ENCODE measurements around the gene LDLR.
"Not testable (repeated sequence)": the region's sequence is repeated elsewhere in the genome, so short reads cannot be mapped to it uniquely, and the experiment has no call there.

The LDLR gene

DNA sequence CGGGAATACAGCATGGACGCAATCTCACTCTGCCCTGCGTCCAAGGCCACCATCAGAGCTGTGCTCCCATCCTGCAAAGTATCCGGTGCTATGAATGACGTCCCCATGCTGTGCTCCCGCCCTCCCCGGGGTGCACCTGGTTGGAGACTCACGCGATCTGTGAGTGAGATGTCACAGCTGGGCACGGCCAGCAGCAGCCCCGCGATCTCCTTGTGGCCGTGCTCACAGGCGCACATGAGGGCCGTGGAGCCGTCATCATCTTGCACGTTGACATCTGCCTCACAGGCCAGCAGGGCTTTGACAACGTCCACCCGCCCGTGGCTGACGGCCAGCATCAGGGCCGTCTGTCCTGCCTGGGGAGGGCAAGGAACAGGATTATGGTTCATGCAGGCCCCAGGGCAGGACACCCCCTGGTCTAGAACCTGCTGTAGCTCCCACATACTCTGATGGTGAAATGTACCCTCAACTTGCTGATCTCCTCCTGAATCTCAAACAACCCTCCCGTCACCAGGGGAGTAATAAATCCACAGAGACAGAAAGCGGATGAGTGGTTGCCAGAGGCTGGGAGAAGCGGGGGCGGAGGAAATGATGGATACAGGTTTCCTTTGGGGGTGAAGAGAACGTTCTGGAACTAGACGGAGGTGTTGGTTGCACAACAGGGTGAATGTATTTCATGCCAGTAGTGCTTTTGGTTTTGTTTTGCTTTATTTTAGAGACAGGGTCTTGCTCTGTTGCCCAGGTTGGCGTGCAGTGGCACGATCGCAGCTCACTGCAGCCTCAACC lies 80.8 kb downstream of the LDLR start:
- Mint-ChIP-seq H3K36me3 (no peaks in the 10 kb centered on the region), H3K4me3 (no peak overlapping the region), H3K9me3 (no peaks in the 10 kb centered on the region), H3K4me1 (no peaks in the 10 kb centered on the region), H3K27me3 (peaks cover 13% of the 10 kb centered on the region), H3K27ac (no peak overlapping the region)
- ATAC-seq (ENCODE audit: low read depth) (no peak), DNase-seq (ENCODE audit: low spot score in 2 of 2) (no peak)

DNA sequence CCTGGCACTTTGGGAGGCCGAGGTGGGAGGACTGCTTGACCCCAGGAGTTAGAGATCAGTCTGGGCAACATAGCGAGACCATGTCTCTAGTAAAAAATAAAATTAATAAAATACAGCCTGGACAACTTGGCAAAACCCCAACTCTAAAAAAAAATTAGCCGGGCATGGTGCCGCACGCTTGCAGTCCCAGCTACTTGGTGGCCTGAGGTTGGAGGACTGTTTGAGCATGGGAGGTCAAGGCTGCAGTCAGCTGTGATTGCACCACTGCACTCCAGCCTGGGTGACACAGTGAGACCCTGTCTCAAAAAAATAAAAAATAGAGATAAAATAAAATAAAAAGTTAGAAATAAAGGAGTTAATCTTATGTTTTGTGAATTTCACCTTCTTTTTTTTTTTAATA lies 81.9 kb downstream of the LDLR start:
- Mint-ChIP-seq H3K27me3 (peaks cover 13% of the 10 kb centered on the region), H3K9me3 (no peaks in the 10 kb centered on the region), H3K4me3 (no peak overlapping the region), H3K36me3 (no peaks in the 10 kb centered on the region), H3K27ac (no peak overlapping the region), H3K4me1 (no peaks in the 10 kb centered on the region)
- ATAC-seq (ENCODE audit: low read depth) (no peak), DNase-seq (ENCODE audit: low spot score in 2 of 2) (no peak)

DNA sequence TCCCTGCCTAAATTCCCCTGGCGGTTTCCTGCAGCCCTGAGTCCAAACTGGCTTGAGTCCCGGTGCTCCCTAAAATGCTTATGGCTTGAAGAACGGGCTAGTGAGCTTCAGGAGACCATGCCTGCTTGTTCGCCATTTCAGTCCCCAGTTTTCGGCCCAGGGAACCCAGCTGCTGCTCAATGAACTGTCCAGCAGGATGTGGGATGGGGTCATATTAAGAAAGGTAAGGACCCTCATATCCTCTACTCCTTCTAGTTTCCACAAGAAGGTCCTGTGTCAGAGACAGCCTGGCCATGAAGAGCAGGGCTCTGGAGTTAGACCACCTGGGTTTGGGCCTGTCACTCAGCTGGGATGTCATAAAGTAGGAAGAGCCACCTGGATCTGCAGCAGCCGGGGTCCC lies 83.3 kb downstream of the LDLR start:
- no peak for DNase-seq (ENCODE audit: low spot score in 2 of 2)
- no peak for ATAC-seq (ENCODE audit: low read depth)
- H3K9me3 Mint-ChIP-seq, result no peaks in the 10 kb centered on the region
- H3K27me3 Mint-ChIP-seq, result peaks cover 12% of the 10 kb centered on the region
- no peaks in the 10 kb centered on the region for H3K36me3 Mint-ChIP-seq
- H3K4me3 Mint-ChIP-seq, result no peak overlapping the region
- H3K4me1 Mint-ChIP-seq, result no peaks in the 10 kb centered on the region
- H3K27ac Mint-ChIP-seq, result no peak overlapping the region

DNA sequence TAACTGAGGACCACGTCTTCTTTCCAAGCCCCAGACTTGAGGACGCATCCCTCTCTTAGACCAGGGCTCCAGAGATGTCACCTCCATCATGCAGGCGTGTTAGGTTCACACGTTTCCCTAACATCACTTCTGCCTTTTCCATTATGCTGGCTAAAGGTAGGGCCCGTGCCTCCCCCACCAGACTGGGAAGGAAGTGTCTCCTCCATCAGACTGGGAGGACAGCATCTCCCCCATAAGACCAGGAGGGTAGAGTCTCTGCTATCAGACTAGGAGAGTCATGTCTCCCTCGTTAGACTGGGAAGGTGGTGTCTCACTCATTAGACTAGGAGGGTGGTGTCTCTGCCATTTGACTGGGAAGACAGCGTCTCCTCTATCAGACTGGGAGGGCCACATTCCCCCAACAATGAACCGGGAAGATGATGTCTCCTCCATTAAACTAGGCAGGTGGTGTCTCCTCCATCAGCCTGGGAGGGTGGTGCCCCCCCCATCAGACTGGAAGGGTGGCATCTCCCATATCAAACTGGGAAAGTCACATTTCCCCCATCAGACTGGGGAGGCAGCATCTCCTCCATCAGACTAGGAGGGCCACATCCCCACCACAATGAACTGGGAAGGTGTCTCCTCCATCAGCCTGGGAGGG lies 84.4 kb downstream of the LDLR start:
- H3K4me3 Mint-ChIP-seq, result no peak overlapping the region
- no peak for ATAC-seq (ENCODE audit: low read depth)

DNA sequence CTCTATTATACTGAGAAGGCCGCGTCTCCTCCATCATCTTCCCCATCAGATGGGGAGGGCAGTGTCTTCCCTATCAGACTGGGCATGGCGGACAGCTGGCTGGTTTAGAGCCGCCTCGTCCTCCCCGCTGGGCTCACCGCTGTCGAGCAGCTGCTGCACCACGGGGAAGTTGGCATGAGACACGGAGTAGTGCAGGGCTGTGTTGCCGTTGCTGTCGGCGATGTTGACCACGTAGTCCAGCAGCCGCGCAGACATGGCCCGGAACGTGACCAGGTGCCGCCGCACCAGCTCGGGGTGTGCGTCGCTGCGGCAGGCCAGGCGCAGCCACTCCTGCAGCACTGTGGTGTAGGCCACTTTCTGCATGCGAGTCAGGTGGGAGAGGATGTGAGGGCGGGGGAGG lies 85.1 kb downstream of the LDLR start:
- ATAC-seq (ENCODE audit: low read depth) (no peak), DNase-seq (ENCODE audit: low spot score in 2 of 2) (no peak)
- Mint-ChIP-seq H3K4me3 (no peak overlapping the region), H3K36me3 (no peaks in the 10 kb centered on the region), H3K9me3 (no peaks in the 10 kb centered on the region), H3K27me3 (peaks cover 13% of the 10 kb centered on the region), H3K4me1 (no peaks in the 10 kb centered on the region), H3K27ac (no peak overlapping the region)

More for the DNA sequence above, 84.4 kb downstream of the LDLR start:
- Mint-ChIP-seq H3K9me3 (no peaks in the 10 kb centered on the region), H3K36me3 (no peaks in the 10 kb centered on the region), H3K27ac (no peak overlapping the region), H3K27me3 (peaks cover 13% of the 10 kb centered on the region), H3K4me1 (no peaks in the 10 kb centered on the region)
- DNase-seq (ENCODE audit: low spot score in 2 of 2), result no peak

DNA sequence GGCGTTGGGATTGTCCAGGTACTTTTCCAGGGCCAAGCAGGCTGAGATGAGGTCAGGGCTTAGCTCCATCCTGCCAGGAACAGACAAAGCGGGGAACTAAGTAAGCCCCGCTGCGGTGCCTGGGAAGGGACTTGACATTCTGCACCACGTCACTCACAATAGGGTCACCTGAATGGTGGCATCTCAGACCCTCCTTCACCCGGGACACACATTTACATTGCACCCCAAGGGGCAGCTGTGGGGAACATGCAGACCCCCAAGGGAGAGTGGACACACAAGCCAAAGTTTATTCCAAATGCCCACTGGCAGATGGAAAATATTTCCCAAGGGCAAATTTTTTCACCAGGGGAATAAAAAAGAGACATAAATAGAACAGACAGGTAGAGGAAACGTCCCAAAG lies 86.7 kb downstream of the LDLR start:
- Mint-ChIP-seq H3K27me3 (peaks cover 8% of the 10 kb centered on the region), H3K9me3 (no peaks in the 10 kb centered on the region), H3K4me3 (no peak overlapping the region), H3K27ac (no peak overlapping the region), H3K36me3 (no peaks in the 10 kb centered on the region), H3K4me1 (peaks cover 9% of the 10 kb centered on the region)
- DNase-seq (ENCODE audit: low spot score in 2 of 2) (no peak), ATAC-seq (ENCODE audit: low read depth) (no peak)

DNA sequence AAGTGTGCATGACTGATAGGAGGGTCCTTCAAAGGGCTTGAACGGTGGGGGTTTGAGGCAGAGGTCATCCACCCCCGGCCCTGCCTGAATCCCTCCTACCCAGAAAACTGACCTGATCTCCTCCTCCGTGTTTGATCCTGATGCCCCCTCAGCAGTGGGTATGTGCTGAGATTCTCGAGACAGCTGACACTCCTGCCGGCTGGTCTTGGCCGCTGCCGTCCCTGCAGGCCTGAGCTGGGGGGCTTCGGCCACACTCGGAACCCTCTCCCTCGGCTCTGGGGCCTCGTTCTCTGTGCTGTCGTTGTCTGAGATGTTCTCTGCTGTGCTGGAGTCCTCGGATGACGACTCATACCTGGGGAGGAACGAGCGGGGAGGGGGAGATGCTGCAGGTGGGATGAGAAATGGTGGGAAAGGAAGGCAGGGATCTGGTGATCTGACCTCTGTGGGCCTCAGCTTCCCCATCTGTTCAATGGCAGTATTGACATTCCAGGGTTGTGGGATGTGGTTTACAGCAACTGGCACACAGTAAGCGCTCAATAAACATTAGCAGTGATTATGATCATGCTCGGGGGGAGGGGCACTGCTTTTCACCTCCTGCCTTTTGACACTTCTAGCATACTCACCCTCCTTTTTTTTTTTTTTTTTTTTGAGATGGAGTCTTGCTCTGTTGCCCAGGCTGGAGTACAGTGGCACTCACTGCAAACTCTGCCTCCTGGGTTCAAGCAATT lies 87.4 kb downstream of the LDLR start:
- ATAC-seq (ENCODE audit: low read depth) (no peak), DNase-seq (ENCODE audit: low spot score in 2 of 2) (no peak)
- H3K27ac Mint-ChIP-seq, result no peak overlapping the region
- no peaks in the 10 kb centered on the region for H3K36me3 Mint-ChIP-seq
- no peak overlapping the region for H3K4me3 Mint-ChIP-seq
- peaks cover 12% of the 10 kb centered on the region for H3K27me3 Mint-ChIP-seq
- H3K9me3 Mint-ChIP-seq, result no peaks in the 10 kb centered on the region
- H3K4me1 Mint-ChIP-seq, result peaks cover 9% of the 10 kb centered on the region

DNA sequence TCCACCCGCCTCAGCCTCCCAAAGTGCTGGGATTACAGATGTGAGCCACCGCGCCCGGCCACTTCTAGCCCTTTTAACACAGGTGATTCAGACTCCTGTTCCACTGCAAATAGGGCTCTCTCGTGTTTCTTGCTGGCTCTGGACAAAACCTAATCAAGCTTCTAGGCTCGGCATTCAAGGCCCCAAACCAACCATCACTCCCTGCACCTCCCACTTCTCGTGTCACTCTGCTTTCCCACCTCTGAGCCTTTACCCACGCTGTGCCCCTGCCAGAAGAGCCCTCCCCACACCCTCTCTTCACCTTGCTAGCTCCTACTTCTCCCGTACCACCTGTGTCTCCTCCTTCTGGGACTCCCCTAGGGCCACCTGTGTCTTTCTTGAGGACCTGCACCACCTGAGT lies 88.3 kb downstream of the LDLR start:
- Mint-ChIP-seq H3K4me3 (no peak overlapping the region), H3K9me3 (no peaks in the 10 kb centered on the region), H3K36me3 (no peaks in the 10 kb centered on the region), H3K4me1 (peaks cover 9% of the 10 kb centered on the region), H3K27ac (no peak overlapping the region), H3K27me3 (peaks cover 13% of the 10 kb centered on the region)
- no peak for ATAC-seq (ENCODE audit: low read depth)
- DNase-seq (ENCODE audit: low spot score in 2 of 2), result no peak

DNA sequence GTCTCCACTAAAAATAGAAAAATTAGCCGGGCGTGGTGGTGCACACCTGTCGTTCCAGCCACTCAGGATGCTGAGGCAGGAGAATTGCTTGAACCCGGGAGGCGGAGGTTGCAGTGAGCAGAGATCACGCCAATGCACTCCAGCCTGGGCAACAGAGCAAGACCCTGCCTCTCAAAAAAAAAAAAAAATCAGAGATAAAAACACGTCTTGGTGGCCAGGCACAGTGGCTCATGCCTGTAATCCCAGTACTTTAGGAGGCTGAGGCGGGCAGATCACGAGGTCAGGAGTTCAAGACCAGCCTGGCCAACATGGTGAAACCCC lies 89.8 kb downstream of the LDLR start:
- peaks cover 17% of the 10 kb centered on the region for H3K27me3 Mint-ChIP-seq
- DNase-seq (ENCODE audit: low spot score in 2 of 2); H3K36me3 Mint-ChIP-seq; H3K9me3 Mint-ChIP-seq; H3K4me1 Mint-ChIP-seq; H3K27ac Mint-ChIP-seq; ATAC-seq (ENCODE audit: low read depth); H3K4me3 Mint-ChIP-seq: not testable (repeated sequence)

DNA sequence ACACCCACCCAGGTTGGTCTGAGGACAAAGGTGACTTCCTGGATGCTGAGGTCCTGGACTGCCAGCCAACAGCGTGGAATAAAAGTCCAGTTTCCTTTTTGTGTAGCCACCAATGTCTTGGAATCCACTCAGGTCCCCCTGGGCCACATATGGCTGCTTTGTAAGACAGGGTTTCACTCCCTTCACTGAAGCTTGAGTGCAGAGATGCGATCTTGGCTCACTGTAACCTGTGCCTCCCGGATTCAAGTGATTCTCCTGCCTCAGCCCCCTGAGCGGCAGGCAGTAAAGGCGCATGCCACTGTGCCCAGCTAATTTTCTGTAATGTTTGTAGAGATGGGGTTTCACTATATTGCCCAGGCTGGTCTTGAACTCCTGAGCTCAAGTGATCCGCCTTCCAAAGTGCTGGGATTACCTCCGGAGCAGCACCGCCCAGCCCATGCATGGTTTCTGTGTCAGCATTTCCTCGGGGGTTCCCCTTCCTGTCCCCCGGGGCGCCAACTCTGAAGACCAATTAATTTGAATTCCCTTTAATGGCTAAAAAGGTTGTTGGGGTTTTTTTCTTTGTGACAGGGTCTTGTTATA lies 90.5 kb downstream of the LDLR start:
- peaks cover 9% of the 10 kb centered on the region for H3K4me1 Mint-ChIP-seq
- peaks cover 19% of the 10 kb centered on the region for H3K27me3 Mint-ChIP-seq
- H3K4me3 Mint-ChIP-seq, result peak overlapping the region; percentile 66
- H3K9me3 Mint-ChIP-seq, result no peaks in the 10 kb centered on the region
- peak; percentile 57 to 62 for DNase-seq (ENCODE audit: low spot score in 2 of 2)
- peak overlapping the region; percentile 41 for H3K27ac Mint-ChIP-seq
- peak; percentile 96 for ATAC-seq (ENCODE audit: low read depth)
- no peaks in the 10 kb centered on the region for H3K36me3 Mint-ChIP-seq

DNA sequence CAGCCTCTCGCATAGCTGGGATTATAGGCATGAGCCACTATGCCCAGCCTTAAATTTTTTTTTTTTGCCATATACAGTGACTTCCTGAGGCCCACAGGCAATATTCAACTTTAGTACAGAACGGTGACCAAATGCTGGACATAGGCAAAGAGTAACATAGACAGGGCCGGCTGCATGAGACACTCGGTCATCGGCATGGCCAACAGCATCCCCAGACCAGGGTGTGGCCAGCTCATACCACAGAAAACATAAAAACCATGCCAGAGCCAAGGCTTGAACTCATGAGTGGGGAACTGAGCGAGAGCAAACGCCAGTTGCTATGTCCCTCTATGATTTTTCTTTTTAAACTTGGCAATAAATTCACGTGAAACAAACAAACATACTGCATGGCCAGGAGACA lies 91.1 kb downstream of the LDLR start:
- Mint-ChIP-seq H3K4me3 (peak overlapping the region; percentile 66), H3K27me3 (peaks cover 19% of the 10 kb centered on the region), H3K9me3 (no peaks in the 10 kb centered on the region), H3K4me1 (peaks cover 9% of the 10 kb centered on the region), H3K27ac (no peak overlapping the region), H3K36me3 (no peaks in the 10 kb centered on the region)
- DNase-seq (ENCODE audit: low spot score in 2 of 2) (no peak), ATAC-seq (ENCODE audit: low read depth) (no peak)

DNA sequence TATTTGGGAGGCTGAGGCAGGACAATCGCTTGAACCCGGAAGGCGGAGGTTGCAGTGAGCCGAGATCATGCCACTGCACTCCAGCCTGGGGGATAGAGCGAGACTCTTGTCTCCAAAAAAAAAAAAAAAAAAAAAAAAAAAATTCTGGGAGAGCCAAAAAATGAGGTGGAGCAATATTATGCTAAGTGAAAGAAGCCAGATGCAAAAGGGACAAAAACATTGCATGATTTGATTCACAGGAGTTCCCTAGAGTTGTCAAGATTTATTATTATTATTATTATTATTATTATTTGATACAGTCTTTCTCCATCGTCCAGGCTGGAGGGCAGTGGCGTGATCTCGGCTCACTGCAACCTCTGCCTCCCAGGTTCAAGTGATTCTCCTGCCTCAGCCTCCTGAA lies 91.7 kb downstream of the LDLR start:
- H3K27me3 Mint-ChIP-seq, result peaks cover 20% of the 10 kb centered on the region
- not testable (repeated sequence) for H3K9me3 Mint-ChIP-seq; ATAC-seq (ENCODE audit: low read depth); H3K4me1 Mint-ChIP-seq; H3K27ac Mint-ChIP-seq; H3K4me3 Mint-ChIP-seq; DNase-seq (ENCODE audit: low spot score in 2 of 2); H3K36me3 Mint-ChIP-seq

DNA sequence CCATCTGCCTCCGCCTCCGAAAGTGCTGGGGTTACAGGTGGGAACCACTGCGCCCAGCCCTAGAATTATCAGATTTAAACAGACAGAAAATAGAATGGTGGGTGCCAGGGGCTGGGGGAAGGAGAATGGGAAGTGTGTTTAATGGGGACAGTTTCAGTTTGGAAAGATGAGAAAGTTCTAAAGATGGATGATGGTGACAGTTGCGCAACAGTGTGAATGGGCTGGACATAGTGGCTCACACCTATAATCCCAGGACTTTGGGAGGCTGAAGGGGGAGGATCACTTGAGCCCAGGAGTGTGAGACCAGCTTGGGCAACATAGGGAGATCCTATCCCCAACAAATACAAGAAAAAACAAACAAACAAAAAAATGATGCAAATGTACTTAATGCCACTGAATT lies 92.2 kb downstream of the LDLR start:
- no peaks in the 10 kb centered on the region for H3K36me3 Mint-ChIP-seq
- no peak for ATAC-seq (ENCODE audit: low read depth)
- peaks cover 23% of the 10 kb centered on the region for H3K27me3 Mint-ChIP-seq
- H3K4me3 Mint-ChIP-seq, result no peak overlapping the region
- H3K27ac Mint-ChIP-seq, result no peak overlapping the region
- no peak for DNase-seq (ENCODE audit: low spot score in 2 of 2)
- H3K9me3 Mint-ChIP-seq, result no peaks in the 10 kb centered on the region
- peaks cover 9% of the 10 kb centered on the region for H3K4me1 Mint-ChIP-seq

Measured in memory B cell (primary cell).